Mononuclear cell (primary cell): ENCODE data around the gene EFCAB3. TPM values are rescaled to one million over a fixed set of nuclear protein-coding genes. Genes with fewer than 3 reads are reported as not detected.
"Not testable (repeated sequence)": the region's sequence is repeated elsewhere in the genome, so short reads cannot be mapped to it uniquely, and the experiment has no call there.

Experiments
- H3K27me3 ChIP-seq: 2 replicates; pipeline ENCODE4 v1.6.0; 2011; ENCODE audit warnings: low read length, control low read depth; ENCODE audit not compliant: insufficient read depth
- H3K4me1 ChIP-seq: 2 replicates; pipeline ENCODE4 v1.5.1; 2011; ENCODE audit warnings: mild to moderate bottlenecking, low read length, control low read depth; ENCODE audit not compliant: insufficient read depth
- H3K4me3 ChIP-seq: 2 replicates; pipeline ENCODE4 v1.5.1; 2011; ENCODE audit warnings: mild to moderate bottlenecking, low read length, moderate library complexity
- H3K9me3 ChIP-seq: 2 replicates; pipeline ENCODE4 v1.5.1; 2011; ENCODE audit warnings: low read depth, mild to moderate bottlenecking, control low read depth, low read length
- total RNA-seq: library from RNA; depleted of rRNA; stranded (reverse); fragments of >200 nt; gene quantifications from one replicate; pipeline ENCODE4 v1.2.3, GENCODE V29; 2012

EFCAB3 gene
- total RNA-seq, 1 donor, result not detected

GRCh38 chr17:62445791-62446190 is 65.4 kb downstream of the EFCAB3 start:
- not testable (repeated sequence) for H3K4me1 ChIP-seq, H3K4me3 ChIP-seq, H3K9me3 ChIP-seq, H3K27me3 ChIP-seq

- not testable (repeated sequence) for H3K27me3 ChIP-seq, H3K4me1 ChIP-seq, H3K4me3 ChIP-seq, H3K9me3 ChIP-seq
Observed at GRCh38 chr17:62452195-62452594, 71.8 kb downstream of the EFCAB3 start.

- H3K4me1 ChIP-seq, H3K4me3 ChIP-seq, H3K27me3 ChIP-seq, H3K9me3 ChIP-seq: not testable (repeated sequence)
Observed at GRCh38 chr17:62453041-62453440, 72.7 kb downstream of the EFCAB3 start.

GRCh38 chr17:62453656-62454055 is 73.3 kb downstream of the EFCAB3 start:
- not testable (repeated sequence) for H3K9me3 ChIP-seq, H3K4me1 ChIP-seq, H3K27me3 ChIP-seq, H3K4me3 ChIP-seq

- H3K9me3 ChIP-seq, H3K4me1 ChIP-seq, H3K4me3 ChIP-seq, H3K27me3 ChIP-seq: not testable (repeated sequence)
Observed at GRCh38 chr17:62454111-62454510, 73.8 kb downstream of the EFCAB3 start.

GRCh38 chr17:62456016-62456415 is 75.7 kb downstream of the EFCAB3 start:
- Histone ChIP-seq H3K27me3 (no peaks in the 10 kb centered on the region), H3K9me3 (no peaks in the 10 kb centered on the region), H3K4me3 (no peak overlapping the region), H3K4me1 (peaks cover 8% of the 10 kb centered on the region)

- H3K27me3 ChIP-seq, H3K9me3 ChIP-seq, H3K4me1 ChIP-seq, H3K4me3 ChIP-seq: not testable (repeated sequence)
Observed at GRCh38 chr17:62458483-62458882, 78.1 kb downstream of the EFCAB3 start.

- H3K9me3 ChIP-seq, H3K4me1 ChIP-seq, H3K4me3 ChIP-seq: not testable (repeated sequence)
Observed at GRCh38 chr17:62464422-62464821, 84.1 kb downstream of the EFCAB3 start.

GRCh38 chr17:62465271-62465670 is 84.9 kb downstream of the EFCAB3 start:
- not testable (repeated sequence) for H3K4me1 ChIP-seq, H3K9me3 ChIP-seq, H3K4me3 ChIP-seq, H3K27me3 ChIP-seq

More at GRCh38 chr17:62464422-62464821, 84.1 kb downstream of the EFCAB3 start:
- H3K27me3 ChIP-seq, result not testable (repeated sequence)

Other genes with a start within 250 kb of the EFCAB3 start
- 3.6 TPM for gene METTL2A, start 43.3 kb downstream of the EFCAB3 start, total RNA-seq
- 69.5 TPM for gene TLK2, start 98.3 kb downstream of the EFCAB3 start, total RNA-seq
- 1.7 TPM for gene MRC2, start 247.1 kb downstream of the EFCAB3 start, total RNA-seq